ENCODE results near the gene SPI1.

The SPI1 gene

GRCh38 chr11:47383071-47383470 lies 4.7 kb upstream of the SPI1 start:
- no peak for TF ChIP-seq CTCF (IDR thresholded peaks at IDR 0.05; ENCODE audit: low read length, missing control alignments)
- DNase-seq (ENCODE audit: low read depth): no peak
- no peak overlapping the region for H3K4me3 ChIP-seq (replicated peaks; ENCODE audit: low read depth, low read length)

GRCh38 chr11:47380078-47380477 lies 1.7 kb upstream of the SPI1 start:
- H3K4me3 ChIP-seq (replicated peaks; ENCODE audit: low read depth, low read length): no peak overlapping the region
- DNase-seq (ENCODE audit: low read depth): no peak
- no peak for TF ChIP-seq CTCF (IDR thresholded peaks at IDR 0.05; ENCODE audit: low read length, missing control alignments)

GRCh38 chr11:47379317-47379716 lies 970 bp upstream of the SPI1 start:
- H3K4me3 ChIP-seq (replicated peaks; ENCODE audit: low read depth, low read length): no peak overlapping the region
- TF ChIP-seq CTCF (IDR thresholded peaks at IDR 0.05; ENCODE audit: low read length, missing control alignments): no peak
- no peak for DNase-seq (ENCODE audit: low read depth)

- no peak for TF ChIP-seq CTCF (IDR thresholded peaks at IDR 0.05; ENCODE audit: low read length, missing control alignments)
- DNase-seq (ENCODE audit: low read depth): no peak
These were observed 456 bp upstream of the SPI1 start for GRCh38 chr11:47378836-47379170.

GRCh38 chr11:47377571-47378009 lies 757 bp downstream of the SPI1 start:
- no peak for DNase-seq (ENCODE audit: low read depth)
- H3K4me3 ChIP-seq (replicated peaks; ENCODE audit: low read depth, low read length): no peak overlapping the region
- no peak for TF ChIP-seq CTCF (IDR thresholded peaks at IDR 0.05; ENCODE audit: low read length, missing control alignments)

More at GRCh38 chr11:47378836-47379170, 456 bp upstream of the SPI1 start:
- no peak overlapping the region for H3K4me3 ChIP-seq (replicated peaks; ENCODE audit: low read depth, low read length)

GRCh38 chr11:47376525-47377371 lies 1.6 kb downstream of the SPI1 start:
- H3K4me3 ChIP-seq (replicated peaks; ENCODE audit: low read depth, low read length): no peak overlapping the region
- TF ChIP-seq CTCF (IDR thresholded peaks at IDR 0.05; ENCODE audit: low read length, missing control alignments): no peak
- DNase-seq (ENCODE audit: low read depth): no peak

GRCh38 chr11:47376107-47376524 lies 2.2 kb downstream of the SPI1 start:
- no peak overlapping the region for H3K4me3 ChIP-seq (replicated peaks; ENCODE audit: low read depth, low read length)
- no peak for DNase-seq (ENCODE audit: low read depth)
- TF ChIP-seq CTCF (IDR thresholded peaks at IDR 0.05; ENCODE audit: low read length, missing control alignments): no peak

All from fibroblast of pulmonary artery (primary cell).